OCI-LY7 (cell line): Measurements from ENCODE around the gene POLR1H. TPM values are rescaled to one million over a fixed set of nuclear protein-coding genes. Genes with fewer than 3 reads are reported as not detected.

Experiments
- BruUV-seq: library from RNA; stranded (reverse); fragments of 400-500 nt; replicated peaks from 2 replicates; lab custom pipeline; 2021; lab: Mats Ljungman, UMichigan
- CTCF ChIA-PET: fragments of 300-600 bp; sonication (Branson Sonifier 250); formaldehyde crosslinking; loops from one replicate; lab custom pipeline; 2022; ENCODE audit warnings: antibody characterized with exemption; ENCODE audit not compliant: unreplicated experiment; lab: Charles Lee
- POLR2A ChIA-PET: fragments of 300-600 bp; sonication (Branson Sonifier 250); formaldehyde crosslinking; loops from one replicate; lab custom pipeline; 2022; ENCODE audit warnings: antibody characterized with exemption; lab: Charles Lee
- DNase-seq: peaks from one replicate; pipeline ENCODE4 v3.0.0-alpha.2; 2015; ENCODE audit warnings: low spot score
- H2AFZ ChIP-seq: fragments of 200-600 bp; sonication (generic), shearing (Covaris generic); 2 replicates; pipeline ENCODE4 v1.6.1; 2014; ENCODE audit warnings: mild to moderate bottlenecking, antibody characterized with exemption, low read length, moderate library complexity
- H3K27ac ChIP-seq: fragments of 200-600 bp; sonication (generic); 2 replicates; pipeline ENCODE4 v1.5.1; 2014; ENCODE audit warnings: mixed run types, low read depth, mild to moderate bottlenecking, moderate library complexity, low read length, inconsistent platforms; ENCODE audit not compliant: poor library complexity, severe bottlenecking
- H3K36me3 ChIP-seq: fragments of 200-600 bp; sonication (generic); 2 replicates; pipeline ENCODE4 v1.6.1; 2014; ENCODE audit warnings: mild to moderate bottlenecking, antibody characterized with exemption, low read length, moderate library complexity, mixed read lengths; ENCODE audit not compliant: insufficient read depth
- H3K4me1 ChIP-seq: fragments of 200-600 bp; sonication (generic); 2 replicates; pipeline ENCODE4 v1.5.1; 2014; ENCODE audit warnings: mild to moderate bottlenecking, low read length; ENCODE audit not compliant: insufficient read depth, poor library complexity, severe bottlenecking
- H3K4me2 ChIP-seq: fragments of 200-600 bp; sonication (generic); 2 replicates; pipeline ENCODE4 v1.6.1; 2014; ENCODE audit warnings: mild to moderate bottlenecking, low read length
- H3K4me3 ChIP-seq: fragments of 200-600 bp; sonication (generic); 2 replicates; pipeline ENCODE4 v1.5.1; 2014; ENCODE audit warnings: mild to moderate bottlenecking, low read depth, low read length; ENCODE audit not compliant: poor library complexity, severe bottlenecking
- H3K79me2 ChIP-seq: fragments of 200-600 bp; sonication (generic); 2 replicates; pipeline ENCODE4 v1.6.1; 2016; ENCODE audit warnings: low read depth, mild to moderate bottlenecking, low read length, moderate library complexity, mixed read lengths; ENCODE audit not compliant: insufficient read depth
- H3K9me2 ChIP-seq: fragments of 200-600 bp; sonication (generic); 2 replicates; pipeline ENCODE4 v1.6.1; 2016; ENCODE audit warnings: mild to moderate bottlenecking, low read length, mixed read lengths; ENCODE audit not compliant: insufficient read depth
- H3K9me3 ChIP-seq: fragments of 200-600 bp; sonication (generic); 2 replicates; pipeline ENCODE4 v1.6.1; 2014; ENCODE audit warnings: mild to moderate bottlenecking, mixed run types, low read length, mixed read lengths
- H4K20me1 ChIP-seq: fragments of 200-600 bp; sonication (generic); 2 replicates; pipeline ENCODE4 v1.6.1; 2014; ENCODE audit warnings: mild to moderate bottlenecking, antibody characterized with exemption, low read length, moderate library complexity, mixed read lengths; ENCODE audit not compliant: insufficient read depth
- EZH2phosphoT487 ChIP-seq: fragments of 200-600 bp; sonication (generic); IDR thresholded peaks from 2 replicates; pipeline ENCODE4 v1.6.1; 2018; ENCODE audit warnings: low read depth, borderline replicate concordance, mild to moderate bottlenecking, mixed run types, antibody characterized with exemption, low read length, moderate library complexity, mixed read lengths
- intact Hi-C: fragments of 100-400 bp; cut with micrococcal nuclease; formaldehyde crosslinking; loops from one replicate; pipeline ENCODE4 v1.10.0; 2022; ENCODE audit not compliant: unreplicated experiment
- total RNA-seq, 2 experiments: library from RNA; depleted of rRNA in 1 of 2; stranded (reverse); fragments of >200 nt in 1 of 2; shearing (Covaris generic) in 1 of 2; gene quantifications; 2 replicates each; pipeline ENCODE4 v1.2.3, GENCODE V29; 2014 to 2022
- TF ChIP-seq, protein P1 (sequence below): fragments of 200-600 bp; sonication (generic); conservative IDR thresholded peaks from 2 replicates; pipeline ENCODE4 v1.5.1; 2014; ENCODE audit warnings: mild to moderate bottlenecking, antibody characterized with exemption, low read length, moderate library complexity, mixed read lengths

POLR1H gene
- total RNA-seq, 2 experiments from 2014 or later: 39.3 to 67.5 TPM

DNA sequence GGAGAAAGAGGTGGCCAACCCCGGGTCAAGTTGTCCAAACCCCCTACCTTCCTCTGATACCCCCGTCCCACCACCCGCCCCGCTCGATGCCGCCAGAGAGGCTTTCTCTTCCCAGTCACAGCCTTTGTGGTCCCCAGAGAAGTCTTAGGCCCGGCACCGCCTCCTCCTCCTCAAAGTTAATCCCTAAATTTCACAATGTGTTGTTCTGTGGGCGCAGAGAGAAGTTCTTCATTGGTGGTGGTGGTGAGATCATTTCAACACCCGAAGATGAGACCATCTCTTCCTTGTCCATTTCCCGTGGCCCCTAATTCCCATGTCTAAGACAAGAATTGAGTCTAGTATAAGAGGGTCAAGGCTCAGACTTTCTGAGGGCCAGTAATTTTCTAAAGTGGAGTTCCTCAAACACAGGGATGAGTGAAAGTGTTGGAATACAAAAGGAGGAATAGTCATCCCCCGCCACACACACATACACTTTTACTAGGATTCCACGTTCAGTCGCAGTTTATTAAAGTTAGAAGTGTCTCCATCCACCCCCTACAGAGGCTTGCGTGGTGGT, 41.4 kb downstream of the POLR1H start:
- no TSS peak for BruUV-seq
- CTCF ChIA-PET: interaction anchor here (1.3 kb wide), 1 partner anchor 129 kb away, joined by 4 read pairs; no protein-coding TSS in a partner anchor

DNA sequence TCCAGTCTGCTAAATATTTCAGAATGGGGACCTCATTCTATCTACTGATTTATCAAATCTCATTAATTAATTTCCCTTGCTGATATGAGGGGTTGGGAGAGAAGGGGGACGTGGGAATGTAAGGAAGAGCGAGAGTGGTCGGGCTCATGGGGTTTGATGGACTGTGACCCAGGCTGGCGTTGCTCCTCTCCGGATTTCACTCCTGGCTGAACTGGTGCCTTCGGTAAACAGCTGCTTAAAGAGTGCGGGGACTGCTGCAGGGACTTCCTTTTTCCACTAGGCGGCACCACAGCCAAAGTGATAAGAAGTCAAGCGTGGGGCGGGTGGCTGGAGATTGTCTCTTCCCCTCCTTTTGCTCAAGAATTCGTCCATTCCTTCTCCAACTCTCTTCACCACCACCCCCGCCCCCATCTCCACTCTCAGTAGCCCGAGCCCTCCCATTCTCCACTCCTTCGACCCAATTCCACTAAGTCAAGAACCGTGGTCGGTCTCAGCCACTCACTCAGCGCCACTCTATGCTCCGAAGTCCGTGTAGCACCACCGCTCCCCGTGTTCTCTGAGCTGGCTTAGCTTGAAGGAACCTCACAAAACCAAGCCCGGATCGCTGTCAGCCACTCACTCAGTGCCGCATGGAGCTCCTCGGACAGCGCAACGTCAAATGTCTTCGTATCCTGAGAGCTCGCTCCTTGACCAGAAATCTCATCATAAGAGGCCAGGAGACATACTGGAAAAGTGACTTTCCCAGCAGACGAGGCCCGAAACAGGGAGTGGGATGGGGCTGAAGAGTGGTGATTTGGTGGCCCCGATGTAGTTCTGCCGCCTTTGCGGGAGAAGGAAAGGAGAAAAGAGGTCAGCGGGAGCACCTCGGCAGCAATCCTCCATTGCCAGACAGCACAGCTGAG, 42.2 kb downstream of the POLR1H start:
- peak overlapping the region; percentile 33; the same call in 1 of the 2 replicates for H2AFZ ChIP-seq
- H3K36me3 ChIP-seq: no peaks in the 10 kb centered on the region
- H3K9me3 ChIP-seq: no peaks in the 10 kb centered on the region
- no peak overlapping the region for H3K27ac ChIP-seq
- H3K9me2 ChIP-seq: no peaks in the 10 kb centered on the region
- intact Hi-C loops: loop anchor here (1.0 to 2.0 kb wide), 3 partner anchors 28 to 294 kb away; no protein-coding TSS in a partner anchor
- H3K4me3 ChIP-seq: no peak overlapping the region
- no peaks in the 10 kb centered on the region for H4K20me1 ChIP-seq
- peak; percentile 81 for DNase-seq
- peak overlapping the region; percentile 60; the same call in 1 of the 2 replicates for H3K4me2 ChIP-seq
- POLR2A ChIA-PET: interaction anchor here (0.9 kb wide), 1 partner anchor 29 kb away, joined by 3 read pairs; no protein-coding TSS in a partner anchor
- CTCF ChIA-PET: interaction anchor here (0.9 to 1.3 kb wide), 2 partner anchors 29 to 128 kb away, joined by 3 to 4 read pairs; no protein-coding TSS in a partner anchor
- H3K79me2 ChIP-seq: no peaks in the 10 kb centered on the region
- TF ChIP-seq EZH2phosphoT487: no peak
- TF ChIP-seq, protein P1, sequence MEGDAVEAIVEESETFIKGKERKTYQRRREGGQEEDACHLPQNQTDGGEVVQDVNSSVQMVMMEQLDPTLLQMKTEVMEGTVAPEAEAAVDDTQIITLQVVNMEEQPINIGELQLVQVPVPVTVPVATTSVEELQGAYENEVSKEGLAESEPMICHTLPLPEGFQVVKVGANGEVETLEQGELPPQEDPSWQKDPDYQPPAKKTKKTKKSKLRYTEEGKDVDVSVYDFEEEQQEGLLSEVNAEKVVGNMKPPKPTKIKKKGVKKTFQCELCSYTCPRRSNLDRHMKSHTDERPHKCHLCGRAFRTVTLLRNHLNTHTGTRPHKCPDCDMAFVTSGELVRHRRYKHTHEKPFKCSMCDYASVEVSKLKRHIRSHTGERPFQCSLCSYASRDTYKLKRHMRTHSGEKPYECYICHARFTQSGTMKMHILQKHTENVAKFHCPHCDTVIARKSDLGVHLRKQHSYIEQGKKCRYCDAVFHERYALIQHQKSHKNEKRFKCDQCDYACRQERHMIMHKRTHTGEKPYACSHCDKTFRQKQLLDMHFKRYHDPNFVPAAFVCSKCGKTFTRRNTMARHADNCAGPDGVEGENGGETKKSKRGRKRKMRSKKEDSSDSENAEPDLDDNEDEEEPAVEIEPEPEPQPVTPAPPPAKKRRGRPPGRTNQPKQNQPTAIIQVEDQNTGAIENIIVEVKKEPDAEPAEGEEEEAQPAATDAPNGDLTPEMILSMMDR: peak; percentile 87
- peaks cover 16% of the 10 kb centered on the region for H3K4me1 ChIP-seq
- no TSS peak for BruUV-seq

More for the DNA sequence above, 41.4 kb downstream of the POLR1H start:
- Histone ChIP-seq H3K79me2 (no peaks in the 10 kb centered on the region), H3K4me3 (no peak overlapping the region), H2AFZ (peak overlapping the region; percentile 33; the same call in 1 of the 2 replicates), H3K9me2 (no peaks in the 10 kb centered on the region), H3K4me2 (peak overlapping the region; percentile 60; the same call in 1 of the 2 replicates), H3K36me3 (no peaks in the 10 kb centered on the region), H3K9me3 (no peaks in the 10 kb centered on the region), H3K4me1 (peaks cover 16% of the 10 kb centered on the region), H4K20me1 (no peaks in the 10 kb centered on the region), H3K27ac (no peak overlapping the region)
- intact Hi-C loops: loop anchor here (2.0 kb wide), 1 partner anchor 68 kb away; no protein-coding TSS in a partner anchor
- TF ChIP-seq EZH2phosphoT487: no peak
- TF ChIP-seq, protein P1: no peak
- POLR2A ChIA-PET: interaction anchor here (1.4 kb wide), 1 partner anchor 36 kb away, joined by 3 read pairs; the partner anchor contains the start of gene PPP1R11
- no peak for DNase-seq
